HFF-Myc (cell line): ENCODE results near the gene TMEM132D.

Experiments
- DNase-seq: peaks from one replicate; pipeline ENCODE4 v3.0.0-alpha.2; 2011; ENCODE audit warnings: low read depth; ENCODE audit errors: extremely low read depth
- H3K4me3 ChIP-seq: replicated peaks from 2 replicates; pipeline ENCODE4 v1.5.1; 2011; ENCODE audit warnings: low read depth, mild to moderate bottlenecking, control low read depth, low read length
- TF ChIP-seq, protein P1 (sequence below): IDR thresholded peaks from 2 replicates; pipeline ENCODE4 v1.5.1; 2012; ENCODE audit warnings: mild to moderate bottlenecking, low read depth, low read length, control low read depth; ENCODE audit errors: missing control alignments

TMEM132D gene

GRCh38 chr12:129701631-129702101 is 202.2 kb downstream of the TMEM132D start:
- DNase-seq: no peak
- H3K4me3 ChIP-seq: no peak overlapping the region
- TF ChIP-seq, protein P1, sequence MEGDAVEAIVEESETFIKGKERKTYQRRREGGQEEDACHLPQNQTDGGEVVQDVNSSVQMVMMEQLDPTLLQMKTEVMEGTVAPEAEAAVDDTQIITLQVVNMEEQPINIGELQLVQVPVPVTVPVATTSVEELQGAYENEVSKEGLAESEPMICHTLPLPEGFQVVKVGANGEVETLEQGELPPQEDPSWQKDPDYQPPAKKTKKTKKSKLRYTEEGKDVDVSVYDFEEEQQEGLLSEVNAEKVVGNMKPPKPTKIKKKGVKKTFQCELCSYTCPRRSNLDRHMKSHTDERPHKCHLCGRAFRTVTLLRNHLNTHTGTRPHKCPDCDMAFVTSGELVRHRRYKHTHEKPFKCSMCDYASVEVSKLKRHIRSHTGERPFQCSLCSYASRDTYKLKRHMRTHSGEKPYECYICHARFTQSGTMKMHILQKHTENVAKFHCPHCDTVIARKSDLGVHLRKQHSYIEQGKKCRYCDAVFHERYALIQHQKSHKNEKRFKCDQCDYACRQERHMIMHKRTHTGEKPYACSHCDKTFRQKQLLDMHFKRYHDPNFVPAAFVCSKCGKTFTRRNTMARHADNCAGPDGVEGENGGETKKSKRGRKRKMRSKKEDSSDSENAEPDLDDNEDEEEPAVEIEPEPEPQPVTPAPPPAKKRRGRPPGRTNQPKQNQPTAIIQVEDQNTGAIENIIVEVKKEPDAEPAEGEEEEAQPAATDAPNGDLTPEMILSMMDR: no peak

DNA sequence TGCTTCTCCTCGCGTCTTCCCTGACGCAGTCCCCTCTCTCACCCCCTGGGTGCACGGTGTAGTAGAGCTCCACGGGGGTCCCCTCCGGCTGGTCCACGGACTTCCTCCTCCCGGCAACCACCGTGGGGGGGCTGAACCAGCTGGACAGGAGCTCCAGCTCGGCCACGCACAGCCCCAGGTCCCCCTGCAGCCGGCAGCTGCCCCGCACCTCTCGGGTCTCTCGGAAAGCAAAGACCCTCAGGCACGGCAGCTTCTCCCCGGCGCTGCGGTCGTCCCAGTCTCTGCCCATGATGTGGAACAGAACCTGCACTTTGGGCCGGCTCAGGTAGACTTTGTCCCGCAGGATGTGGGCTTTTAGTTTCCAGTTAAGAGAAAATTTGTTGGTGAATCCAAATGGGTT is 203.8 kb downstream of the TMEM132D start:
- H3K4me3 ChIP-seq: no peak overlapping the region
- TF ChIP-seq, protein P1: no peak
- no peak for DNase-seq

DNA sequence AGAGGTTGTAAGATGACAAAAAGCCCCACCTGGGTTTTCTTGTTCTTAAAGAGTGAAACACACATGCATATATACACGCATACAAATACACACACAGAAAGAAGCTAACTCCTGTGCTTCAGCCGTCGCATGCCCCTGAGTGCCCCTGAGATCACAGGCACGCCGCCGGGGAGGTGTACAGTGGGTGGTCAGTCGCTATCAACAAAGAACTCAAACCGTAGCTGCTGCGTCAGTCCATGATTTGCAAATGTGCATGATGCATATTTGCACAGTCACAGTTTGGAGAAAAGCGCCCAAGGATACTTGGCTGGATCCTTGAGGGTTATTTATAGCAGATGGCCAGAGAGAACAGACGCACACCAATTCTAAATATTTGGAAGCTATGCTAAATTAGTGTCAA is 206.9 kb downstream of the TMEM132D start:
- DNase-seq: no peak
- TF ChIP-seq, protein P1: no peak
- H3K4me3 ChIP-seq: no peak overlapping the region

DNA sequence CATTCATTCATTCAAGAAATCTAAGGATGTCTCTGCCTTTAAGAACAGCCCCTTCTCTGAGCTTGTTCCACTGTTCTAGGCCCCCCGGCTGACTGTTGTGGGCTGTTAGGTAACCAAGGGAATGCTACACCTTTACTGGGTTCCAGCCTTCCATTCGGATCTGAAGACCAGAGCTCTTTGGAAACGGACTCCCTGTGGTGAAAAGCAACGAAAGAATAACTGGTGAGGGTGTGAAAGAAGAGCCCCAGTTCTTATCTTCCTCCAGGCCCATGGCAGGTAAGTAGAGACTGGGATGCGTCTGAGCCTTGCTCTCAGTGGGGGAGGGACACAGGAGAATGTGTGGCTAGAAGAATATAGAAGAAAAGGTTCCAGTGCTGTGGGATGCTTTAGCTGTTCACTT is 207.4 kb downstream of the TMEM132D start:
- TF ChIP-seq, protein P1: no peak
- no peak for DNase-seq

GRCh38 chr12:129693731-129694130 is 210.1 kb downstream of the TMEM132D start:
- TF ChIP-seq, protein P1: no peak

More for the DNA sequence above, 207.4 kb downstream of the TMEM132D start:
- H3K4me3 ChIP-seq: no peak overlapping the region

DNA sequence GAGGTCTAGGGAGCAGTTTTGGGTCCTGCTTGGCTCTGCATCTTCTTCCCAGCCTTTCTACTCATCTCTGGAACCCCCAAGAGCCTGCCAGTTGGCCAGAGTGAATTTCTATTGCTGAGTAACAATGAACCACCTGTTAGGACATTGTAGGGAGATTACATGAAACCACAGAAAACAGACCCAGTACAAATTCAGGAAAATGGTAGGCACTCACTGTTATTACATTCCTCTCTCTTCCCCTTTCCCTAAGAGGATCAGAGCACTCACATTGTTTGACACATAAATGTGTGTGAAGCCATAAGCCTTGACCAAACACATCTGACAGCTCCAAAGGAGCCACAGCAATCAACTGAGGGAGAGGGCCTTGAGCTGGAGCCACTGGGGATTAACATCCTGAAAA is 216.1 kb downstream of the TMEM132D start:
- no peak overlapping the region for H3K4me3 ChIP-seq
- DNase-seq: no peak
- TF ChIP-seq, protein P1: no peak

More at GRCh38 chr12:129693731-129694130, 210.1 kb downstream of the TMEM132D start:
- no peak overlapping the region for H3K4me3 ChIP-seq
- DNase-seq: no peak

- DNase-seq: no peak
- no peak overlapping the region for H3K4me3 ChIP-seq
- TF ChIP-seq, protein P1: no peak
These were observed 222.0 kb downstream of the TMEM132D start for GRCh38 chr12:129681830-129682229.
